Natural killer cell (primary cell): Measurements from ENCODE around the gene RAB3IL1. TPM values are rescaled to one million over a fixed set of nuclear protein-coding genes. Genes with fewer than 3 reads are reported as not detected.

Source experiments
- ATAC-seq, 3 donors: fragments of 150-1000 bp in 2 of 3; fragments of 200-7000 bp in 1 of 3; cut with Tn5 transposase; 1 replicate in 1 of 3; 2 replicates in 2 of 3; pipeline ENCODE4 v1.10.0; 2021; ENCODE audit warnings: mild to moderate bottlenecking in 2 of 3, moderate library complexity in 2 of 3
- DNase-seq, 2 donors: peaks; one replicate each; pipeline versions ENCODE4 v3.0.0 to v3.0.0-alpha.2; 2013 to 2021; ENCODE audit warnings: mixed read lengths in 1 of 2
- H3K27ac ChIP-seq: one replicate; pipeline ENCODE4 v1.5.1; 2013; ENCODE audit warnings: mild to moderate bottlenecking, low read length
- H3K27me3 ChIP-seq: one replicate; pipeline ENCODE4 v1.6.1; 2013; ENCODE audit warnings: low read length; ENCODE audit not compliant: control insufficient read depth, insufficient read depth
- H3K36me3 ChIP-seq: one replicate; pipeline ENCODE4 v1.6.1; 2013; ENCODE audit warnings: low read length; ENCODE audit not compliant: control insufficient read depth, insufficient read depth
- H3K4me1 ChIP-seq: one replicate; pipeline ENCODE4 v1.6.1; 2013; ENCODE audit warnings: low read length; ENCODE audit not compliant: control insufficient read depth, insufficient read depth
- H3K4me3 ChIP-seq: one replicate; pipeline ENCODE4 v1.5.1; 2013; ENCODE audit warnings: low read length
- H3K9me3 ChIP-seq: one replicate; pipeline ENCODE4 v1.6.1; 2013; ENCODE audit warnings: low read length; ENCODE audit not compliant: control insufficient read depth, insufficient read depth
- H3K27ac Mint-ChIP-seq, 2 donors: one replicate each; pipeline ENCODE4 v1.8.0; 2022; ENCODE audit warnings: mild to moderate bottlenecking in 2 of 2, mixed read lengths in 2 of 2, moderate library complexity in 1 of 2
- H3K27me3 Mint-ChIP-seq, 2 donors: one replicate each; pipeline ENCODE4 v1.8.0; 2022; ENCODE audit warnings: low read depth in 2 of 2, mixed read lengths in 2 of 2
- H3K36me3 Mint-ChIP-seq: one replicate; pipeline ENCODE4 v1.8.0; 2022; ENCODE audit warnings: mixed read lengths
- H3K4me1 Mint-ChIP-seq, 2 donors: one replicate each; pipeline ENCODE4 v1.8.0; 2022; ENCODE audit warnings: mixed read lengths in 2 of 2
- H3K4me3 Mint-ChIP-seq: one replicate; pipeline ENCODE4 v1.8.0; 2022; ENCODE audit warnings: mild to moderate bottlenecking, moderate library complexity, mixed read lengths
- H3K9me3 Mint-ChIP-seq, 2 donors: one replicate each; pipeline ENCODE4 v1.8.0; 2022; ENCODE audit warnings: mixed read lengths in 2 of 2
- WGBS: methylation state at CpG from one replicate; pipeline ENCODE4 v1.1.7; 2013; ENCODE audit warnings: missing lambda C conversion rate; ENCODE audit not compliant: insufficient coverage; 5-methylcytosine and 5-hydroxymethylcytosine counted together
- intact Hi-C: fragments of 100-400 bp; cut with micrococcal nuclease; formaldehyde crosslinking; loops from one replicate; pipeline ENCODE4 v1.14.2; 2022
- total RNA-seq, 4 donors: library from RNA; stranded (reverse); fragments of 120-200 nt in 1 of 4; gene quantifications; one replicate each; pipeline versions ENCODE4 v1.2.3 to v1.2.4, GENCODE V29; 2013 to 2022
- TF ChIP-seq, protein P1 (sequence below): fragments of 200-600 bp; IDR thresholded peaks from one replicate; pipeline ENCODE4 v1.8.0; 2022; ENCODE audit warnings: antibody characterized with exemption

Gene RAB3IL1
- total RNA-seq, 3 donors from 2014 or later (not counting 1 experiment from before 2014, with no cell fraction given): not detected

DNA sequence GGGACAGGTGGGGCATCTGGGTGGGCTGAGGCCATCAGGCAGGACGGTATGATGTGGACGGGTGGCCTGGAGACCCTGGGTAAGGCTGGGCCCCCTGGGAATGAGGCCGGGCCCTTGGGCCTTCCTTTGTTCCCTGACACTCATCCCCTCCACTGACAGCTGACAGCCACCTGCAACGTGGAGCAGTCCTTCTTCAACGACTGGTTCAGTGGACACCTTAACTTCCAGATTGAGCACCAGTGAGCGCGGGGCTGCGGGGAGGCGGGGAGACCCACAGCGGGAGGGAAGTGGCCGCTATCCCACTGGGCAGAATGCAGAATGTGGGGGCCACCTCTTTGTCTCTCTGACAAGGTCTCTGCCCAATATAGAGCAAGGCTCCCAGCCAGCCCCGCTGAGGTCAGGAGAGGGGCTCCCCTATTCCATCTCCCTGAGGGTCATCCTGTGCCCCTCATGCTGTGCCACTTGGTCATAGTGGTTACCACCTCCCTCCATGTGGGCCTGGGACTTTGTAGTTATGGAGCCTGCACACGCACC is 53.8 kb downstream of the RAB3IL1 start:
- TF ChIP-seq, protein P1, sequence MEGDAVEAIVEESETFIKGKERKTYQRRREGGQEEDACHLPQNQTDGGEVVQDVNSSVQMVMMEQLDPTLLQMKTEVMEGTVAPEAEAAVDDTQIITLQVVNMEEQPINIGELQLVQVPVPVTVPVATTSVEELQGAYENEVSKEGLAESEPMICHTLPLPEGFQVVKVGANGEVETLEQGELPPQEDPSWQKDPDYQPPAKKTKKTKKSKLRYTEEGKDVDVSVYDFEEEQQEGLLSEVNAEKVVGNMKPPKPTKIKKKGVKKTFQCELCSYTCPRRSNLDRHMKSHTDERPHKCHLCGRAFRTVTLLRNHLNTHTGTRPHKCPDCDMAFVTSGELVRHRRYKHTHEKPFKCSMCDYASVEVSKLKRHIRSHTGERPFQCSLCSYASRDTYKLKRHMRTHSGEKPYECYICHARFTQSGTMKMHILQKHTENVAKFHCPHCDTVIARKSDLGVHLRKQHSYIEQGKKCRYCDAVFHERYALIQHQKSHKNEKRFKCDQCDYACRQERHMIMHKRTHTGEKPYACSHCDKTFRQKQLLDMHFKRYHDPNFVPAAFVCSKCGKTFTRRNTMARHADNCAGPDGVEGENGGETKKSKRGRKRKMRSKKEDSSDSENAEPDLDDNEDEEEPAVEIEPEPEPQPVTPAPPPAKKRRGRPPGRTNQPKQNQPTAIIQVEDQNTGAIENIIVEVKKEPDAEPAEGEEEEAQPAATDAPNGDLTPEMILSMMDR: no peak
- Mint-ChIP-seq H3K27ac (no peak overlapping the region), H3K4me3 (no peak overlapping the region), H3K9me3 (no peaks in the 10 kb centered on the region), H3K4me1 (no peaks in the 10 kb centered on the region), H3K36me3 (no peaks in the 10 kb centered on the region), H3K27me3 (no peaks in the 10 kb centered on the region)
- 91% methylated on average over 13 of the region's 13 CpGs for WGBS
- H3K36me3 ChIP-seq: no peaks in the 10 kb centered on the region
- intact Hi-C loops: no loop called here
- H3K27ac ChIP-seq: no peak overlapping the region
- ATAC-seq: no peak
- H3K4me1 ChIP-seq: no peaks in the 10 kb centered on the region
- H3K4me3 ChIP-seq: no peak overlapping the region
- no peaks in the 10 kb centered on the region for H3K27me3 ChIP-seq
- no peaks in the 10 kb centered on the region for H3K9me3 ChIP-seq
- DNase-seq: no peak

DNA sequence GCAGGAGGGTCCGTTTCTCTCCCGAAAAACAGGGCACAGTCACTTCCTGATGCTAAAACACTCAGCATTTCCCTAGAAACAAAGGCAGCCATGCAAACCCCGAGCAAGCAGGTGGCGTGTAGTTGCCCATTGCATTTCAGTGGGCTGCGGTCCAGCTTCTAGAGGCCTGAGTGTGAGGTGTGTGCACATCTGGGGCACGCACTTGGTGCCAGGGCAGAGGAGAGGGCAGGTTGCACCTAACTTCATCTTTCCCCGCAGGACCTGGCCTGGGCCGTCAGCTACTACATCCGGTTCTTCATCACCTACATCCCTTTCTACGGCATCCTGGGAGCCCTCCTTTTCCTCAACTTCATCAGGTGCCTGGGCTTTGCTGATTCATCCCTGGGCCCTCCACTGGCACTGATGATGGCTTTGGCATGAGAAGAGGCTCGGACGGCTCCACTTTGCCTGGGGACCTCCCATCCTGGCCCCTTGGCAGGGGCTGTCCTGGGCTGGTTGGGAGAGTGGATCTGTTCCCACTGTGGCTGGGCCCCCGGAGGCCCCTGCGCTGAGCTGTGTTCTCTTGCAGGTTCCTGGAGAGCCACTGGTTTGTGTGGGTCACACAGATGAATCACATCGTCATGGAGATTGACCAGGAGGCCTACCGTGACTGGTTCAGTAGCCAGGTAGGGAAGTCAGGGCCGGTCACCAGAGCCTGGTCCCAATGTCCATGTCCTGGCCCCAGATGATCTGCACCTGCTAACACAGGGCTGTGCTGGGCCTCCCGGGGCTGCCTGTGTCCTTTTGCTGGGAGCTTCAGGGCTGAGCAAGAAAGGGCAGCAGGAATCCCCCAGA is 54.4 kb downstream of the RAB3IL1 start:
- DNase-seq (no peak), ATAC-seq (no peak)
- Mint-ChIP-seq H3K4me3 (no peak overlapping the region), H3K27ac (no peak overlapping the region), H3K36me3 (no peaks in the 10 kb centered on the region), H3K9me3 (no peaks in the 10 kb centered on the region), H3K27me3 (no peaks in the 10 kb centered on the region), H3K4me1 (no peaks in the 10 kb centered on the region)
- Histone ChIP-seq H3K27me3 (no peaks in the 10 kb centered on the region), H3K36me3 (no peaks in the 10 kb centered on the region), H3K4me3 (no peak overlapping the region), H3K9me3 (no peaks in the 10 kb centered on the region), H3K4me1 (no peaks in the 10 kb centered on the region), H3K27ac (no peak overlapping the region)
- intact Hi-C loops: no loop called here
- TF ChIP-seq, protein P1: no peak
- 94% methylated on average over 18 of the region's 18 CpGs for WGBS

DNA sequence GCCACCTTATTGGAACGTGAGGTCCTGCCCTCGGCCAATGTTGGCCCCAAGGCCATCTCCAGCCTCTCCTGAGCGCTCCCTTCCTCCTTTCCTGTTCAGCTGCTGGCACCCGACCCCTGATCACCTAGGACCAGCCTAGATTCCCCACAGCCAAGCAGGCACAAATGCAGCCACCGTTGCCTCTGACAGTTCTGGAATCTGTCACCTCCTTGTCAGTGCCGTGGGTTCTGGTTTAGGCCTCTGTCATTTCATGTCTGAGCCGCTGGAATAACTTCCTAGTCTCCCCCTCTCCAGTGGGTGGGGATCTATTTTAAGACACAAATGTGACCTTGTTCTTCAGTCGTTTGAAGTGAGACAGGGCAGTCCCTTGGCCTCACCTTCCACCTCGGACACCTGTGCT is 55.7 kb downstream of the RAB3IL1 start:
- Histone ChIP-seq H3K27me3 (no peaks in the 10 kb centered on the region), H3K36me3 (no peaks in the 10 kb centered on the region), H3K4me3 (no peak overlapping the region), H3K4me1 (no peaks in the 10 kb centered on the region), H3K9me3 (no peaks in the 10 kb centered on the region), H3K27ac (no peak overlapping the region)
- no peaks in the 10 kb centered on the region for H3K27me3 Mint-ChIP-seq
- H3K36me3 Mint-ChIP-seq: no peaks in the 10 kb centered on the region
- no peak overlapping the region for H3K4me3 Mint-ChIP-seq
- H3K27ac Mint-ChIP-seq: peak overlapping the region in 1 of 2 donors; percentile 53
- WGBS: 90% methylated on average over 8 of the region's 9 CpGs
- intact Hi-C loops: no loop called here
- no peaks in the 10 kb centered on the region for H3K9me3 Mint-ChIP-seq
- ATAC-seq (no peak), DNase-seq (no peak)
- H3K4me1 Mint-ChIP-seq: no peaks in the 10 kb centered on the region
- TF ChIP-seq, protein P1: no peak
